HG03442 (cell line): ENCODE results near the gene ABLIM1.
"Not testable (repeated sequence)": the region's sequence is repeated elsewhere in the genome, so short reads cannot be mapped to it uniquely, and the experiment has no call there.

Experiments
- ATAC-seq: cut with Tn5 transposase; IDR thresholded peaks from one replicate; pipeline ENCODE4 v1.9.1; 2021; ENCODE audit warnings: mild to moderate bottlenecking, moderate library complexity; ENCODE audit not compliant: unreplicated experiment

ABLIM1 gene

DNA sequence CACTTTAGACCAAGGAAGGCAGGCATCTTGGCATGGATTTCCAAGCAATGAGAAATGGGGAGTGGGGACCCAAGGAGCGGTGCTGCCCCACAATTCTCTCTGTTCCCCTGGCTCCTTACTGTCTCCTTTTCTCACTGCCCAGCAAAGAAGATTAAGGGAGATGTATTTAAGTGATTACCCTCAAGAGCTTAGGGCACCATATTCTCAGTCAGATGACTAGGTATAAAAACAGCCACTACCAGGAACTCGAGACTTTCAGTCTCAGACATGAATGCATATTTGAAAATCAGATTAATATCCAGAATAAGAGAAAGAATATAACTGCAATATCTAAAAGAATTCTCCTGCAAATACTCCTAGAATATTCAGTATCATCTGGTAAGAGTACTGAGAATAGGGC is at the start of gene ABLIM1:
TSS of gene ABLIM1 (minus strand) at position 101 of the 400 bp plus-strand sequence. CDS start at position 26, 75 bp downstream.
- ATAC-seq, result no peak

DNA sequence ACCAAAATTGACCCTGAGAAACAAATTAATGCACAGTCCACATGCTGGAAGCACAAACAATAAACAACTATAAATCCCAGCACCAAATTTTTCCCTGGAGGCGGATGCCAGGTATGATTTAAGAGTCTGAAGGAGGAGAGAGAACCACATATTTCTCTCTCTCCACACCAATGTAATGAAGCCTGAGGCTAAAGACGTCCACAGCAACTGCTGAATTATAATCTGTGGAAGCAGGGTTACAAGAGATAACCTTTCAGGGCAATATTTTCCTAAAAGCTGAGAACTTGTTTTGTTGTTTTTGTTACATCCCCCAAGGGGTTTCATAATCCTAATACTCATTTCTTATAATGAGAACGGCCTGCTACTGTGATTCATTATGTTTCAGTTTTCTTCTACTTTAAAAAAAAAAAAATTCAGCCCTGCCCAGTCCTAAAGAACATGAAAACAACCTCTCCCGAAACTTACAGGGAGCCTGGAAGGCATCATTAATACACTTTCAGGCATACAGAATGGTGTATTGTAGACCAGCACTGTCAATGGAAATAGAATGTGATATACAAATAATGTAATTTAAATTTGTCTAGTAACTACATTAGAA is 48.5 kb upstream of the ABLIM1 start:
- ATAC-seq, result no peak

DNA sequence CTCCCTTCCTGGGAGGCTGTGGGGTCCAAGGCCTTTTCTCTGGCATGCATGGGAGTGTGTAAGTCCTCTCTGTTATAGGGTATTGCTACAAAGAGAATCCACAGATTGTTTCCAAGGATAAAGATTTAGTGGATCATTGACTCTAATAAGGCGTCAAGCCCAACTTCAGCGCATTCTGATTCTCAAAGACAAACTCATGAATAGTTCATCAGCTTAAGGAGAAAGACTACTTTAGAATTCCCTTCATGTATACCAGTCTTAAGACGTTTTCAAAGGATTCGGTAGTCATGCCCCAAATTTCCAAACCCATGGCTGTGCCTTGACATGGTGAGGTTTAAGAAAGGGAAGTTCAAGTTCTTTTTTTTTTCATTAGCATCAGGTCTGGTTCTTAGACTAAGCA is 46.6 kb upstream of the ABLIM1 start:
- no peak for ATAC-seq

DNA sequence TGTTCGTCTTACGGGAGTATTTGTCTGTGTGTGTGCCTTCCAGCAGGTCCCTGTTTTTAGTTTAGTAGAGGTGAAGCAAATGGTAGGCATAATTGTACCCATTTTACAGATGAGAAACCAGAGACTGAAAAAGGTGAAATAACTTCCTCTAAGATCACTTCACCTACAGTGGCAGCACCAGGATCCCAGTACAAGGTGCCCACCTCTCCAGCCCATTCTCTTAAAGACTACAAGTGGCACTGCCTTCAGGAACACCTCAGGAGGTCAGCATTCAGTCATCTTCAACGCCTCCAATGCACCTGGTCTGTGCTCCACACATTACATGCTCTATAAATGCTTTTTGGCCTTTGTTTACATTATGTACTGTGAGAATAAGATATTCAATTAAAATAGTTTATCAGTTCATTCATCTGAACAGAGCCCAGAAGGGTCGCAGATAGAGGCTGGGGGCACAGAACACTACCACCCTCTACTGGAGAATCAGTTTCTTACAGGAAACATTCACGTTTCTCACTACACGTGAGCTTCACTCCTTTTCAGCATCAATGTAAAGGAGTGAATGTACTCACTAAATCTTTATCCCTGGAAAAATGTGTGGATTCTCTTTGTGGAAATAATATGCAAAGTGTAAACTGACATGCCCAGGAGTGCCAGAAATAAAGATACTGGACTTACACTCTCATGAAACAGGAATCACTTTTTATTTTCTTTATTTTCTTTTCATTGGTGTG is 45.5 kb upstream of the ABLIM1 start:
- ATAC-seq, result no peak

DNA sequence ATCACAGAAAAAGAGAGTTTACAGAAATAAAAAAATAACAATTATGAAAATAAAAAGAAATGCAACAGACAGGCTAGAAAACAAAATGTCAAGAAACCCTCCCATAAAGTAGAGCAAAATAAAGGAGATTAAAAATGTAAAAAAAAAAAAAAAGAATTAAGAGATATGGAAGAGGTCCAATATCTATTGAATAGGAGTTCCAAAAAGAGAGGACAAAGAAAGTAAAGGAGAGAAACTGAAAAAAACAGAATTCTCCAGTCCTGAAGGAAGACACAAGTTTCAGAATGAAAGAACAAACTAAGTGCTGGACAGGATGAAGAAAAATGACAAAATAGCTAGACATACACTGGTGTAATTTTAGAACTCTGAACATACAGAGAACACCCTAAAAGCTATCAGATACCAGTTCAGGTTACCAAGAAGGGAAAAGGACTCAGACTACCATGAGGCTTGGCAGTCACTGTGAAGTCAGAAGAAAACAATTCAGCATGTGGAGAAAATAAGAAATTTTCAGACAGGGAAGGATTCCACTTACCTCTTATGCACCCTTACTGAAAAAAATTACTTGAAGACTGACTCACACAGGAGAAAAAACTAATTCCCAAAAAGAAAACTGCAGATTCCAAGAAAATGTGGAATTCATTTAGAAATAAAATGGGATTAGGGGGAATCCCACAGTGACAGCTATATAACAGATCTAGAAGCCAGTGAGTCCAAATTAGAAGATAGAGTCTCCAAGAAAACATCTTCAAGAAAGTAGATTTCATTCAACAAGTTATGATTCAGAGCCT is 40.4 kb upstream of the ABLIM1 start:
- ATAC-seq, result no peak

DNA sequence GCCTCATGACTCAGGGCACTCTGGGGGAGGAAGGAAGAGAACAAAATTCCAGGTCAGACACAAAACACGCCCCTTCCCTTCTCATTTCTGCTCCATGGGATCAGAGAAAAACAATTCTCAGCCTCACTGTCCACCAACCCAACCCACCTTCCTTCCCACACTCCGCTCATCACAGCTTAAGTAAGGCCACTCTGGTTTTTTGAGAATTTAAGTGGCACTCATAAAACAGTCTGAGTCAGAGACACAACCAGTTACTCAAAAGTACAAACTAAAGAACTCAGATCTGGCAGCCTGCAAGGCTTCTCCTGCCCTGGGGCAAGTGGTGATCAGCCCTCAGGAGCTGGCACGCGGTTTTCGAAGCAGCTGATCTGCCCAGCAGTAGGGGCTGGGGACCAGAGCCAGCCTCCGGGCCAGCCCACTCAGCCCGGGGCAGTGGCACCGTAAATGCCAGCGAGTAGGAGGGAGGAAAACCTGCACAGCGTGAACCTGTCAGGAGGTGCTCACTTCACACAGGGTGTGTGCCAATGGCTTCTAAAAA is 39.1 kb upstream of the ABLIM1 start:
- ATAC-seq, result no peak

DNA sequence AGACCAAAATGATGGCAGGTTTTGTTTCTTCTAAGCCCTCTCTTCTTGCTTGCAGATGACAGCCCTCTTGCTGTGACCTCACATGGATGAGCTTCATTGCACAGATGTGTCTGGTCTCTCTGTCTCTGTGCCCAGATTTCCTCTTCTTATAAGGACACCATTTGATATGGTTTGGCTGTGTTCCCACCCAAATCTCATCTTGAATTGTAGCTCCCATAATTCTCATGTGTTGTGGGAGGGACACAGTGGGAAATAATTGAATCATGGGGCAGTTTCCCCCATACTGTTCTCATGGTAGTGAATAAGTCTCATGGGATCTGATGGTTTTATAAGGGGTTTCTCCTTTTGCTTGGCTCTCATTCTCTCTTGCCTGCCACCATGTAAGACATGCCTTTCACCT is 38.2 kb upstream of the ABLIM1 start:
- ATAC-seq, result not testable (repeated sequence)

DNA sequence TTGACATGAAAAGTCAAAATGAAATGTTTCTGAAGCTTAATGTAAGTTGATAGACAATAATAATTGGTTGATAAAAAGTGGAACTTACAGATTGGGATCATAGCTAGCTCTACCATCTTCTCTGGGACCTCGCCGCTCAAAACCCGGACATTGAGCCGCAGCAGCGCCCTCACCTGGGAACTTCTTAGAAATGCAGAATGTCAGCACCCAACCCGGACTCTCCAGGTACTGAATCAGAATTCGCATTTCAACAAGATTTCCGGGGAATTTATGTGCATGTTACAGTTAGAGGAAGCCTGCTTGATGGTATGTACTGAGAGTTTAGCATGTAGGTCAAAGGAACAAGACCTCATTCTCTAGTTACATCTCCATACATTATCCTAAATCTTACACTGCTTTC is 36.7 kb upstream of the ABLIM1 start:
- ATAC-seq, result no peak

DNA sequence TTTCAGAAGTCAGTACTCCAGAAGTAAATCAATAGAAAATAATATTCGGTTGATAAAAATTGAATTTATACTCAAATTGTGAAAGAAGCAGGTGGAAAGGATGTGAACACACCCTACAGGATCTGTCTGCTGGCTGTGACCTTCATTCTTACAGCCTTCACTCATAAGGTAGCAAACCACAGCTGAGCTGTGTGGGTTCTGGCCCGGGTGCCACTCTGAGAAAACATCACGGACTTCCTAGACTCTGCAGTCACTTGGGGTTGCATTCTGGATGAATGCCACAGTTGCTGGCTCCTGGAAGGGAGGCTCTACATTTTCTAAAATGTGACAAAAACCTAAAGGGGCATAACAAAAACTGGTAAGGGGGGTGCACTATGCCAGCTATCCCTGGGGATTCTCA is 36.0 kb upstream of the ABLIM1 start:
- ATAC-seq, result no peak

DNA sequence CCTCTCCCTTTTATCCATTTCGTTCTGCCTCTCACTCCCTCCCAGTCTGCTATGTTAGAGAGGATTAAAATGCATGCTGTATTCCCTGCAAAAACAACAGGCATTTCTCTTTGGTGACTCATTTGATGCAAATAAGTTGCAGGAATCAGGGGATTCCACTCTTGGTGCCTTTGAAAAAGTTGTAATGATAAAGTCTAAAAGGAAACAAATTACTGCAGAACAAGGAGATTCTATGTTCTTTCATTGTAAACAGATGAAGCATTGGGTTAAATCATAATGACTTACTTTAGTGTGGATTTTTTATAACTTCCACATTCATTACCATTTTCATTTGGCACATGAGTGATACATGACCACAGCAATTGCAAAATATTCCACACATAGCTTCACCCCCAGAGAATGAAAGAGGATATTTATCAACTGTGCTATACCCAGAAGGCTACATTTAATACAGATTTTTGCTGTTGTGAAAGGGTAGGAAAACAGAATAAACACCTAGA is 33.4 kb upstream of the ABLIM1 start:
- ATAC-seq, result no peak

DNA sequence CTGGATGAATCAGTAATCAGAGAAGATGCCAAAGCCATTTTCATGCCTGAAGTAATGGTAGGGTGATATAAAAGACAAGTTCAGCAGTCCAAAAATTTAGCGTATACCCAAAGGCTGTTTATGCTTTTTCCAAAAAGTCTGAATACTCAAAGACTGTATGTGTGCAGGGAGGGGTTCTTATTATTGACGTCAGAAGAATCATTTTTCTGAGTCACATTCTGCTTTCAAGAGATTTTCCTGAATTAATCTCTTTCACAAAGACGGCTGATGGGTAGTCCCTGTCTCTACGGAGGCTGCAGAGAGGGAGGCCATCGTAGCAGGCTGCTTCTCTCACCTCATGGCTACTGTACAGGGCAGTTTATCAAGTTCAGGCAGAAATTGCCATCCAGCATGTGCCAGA is 30.7 kb upstream of the ABLIM1 start:
- ATAC-seq, result no peak

DNA sequence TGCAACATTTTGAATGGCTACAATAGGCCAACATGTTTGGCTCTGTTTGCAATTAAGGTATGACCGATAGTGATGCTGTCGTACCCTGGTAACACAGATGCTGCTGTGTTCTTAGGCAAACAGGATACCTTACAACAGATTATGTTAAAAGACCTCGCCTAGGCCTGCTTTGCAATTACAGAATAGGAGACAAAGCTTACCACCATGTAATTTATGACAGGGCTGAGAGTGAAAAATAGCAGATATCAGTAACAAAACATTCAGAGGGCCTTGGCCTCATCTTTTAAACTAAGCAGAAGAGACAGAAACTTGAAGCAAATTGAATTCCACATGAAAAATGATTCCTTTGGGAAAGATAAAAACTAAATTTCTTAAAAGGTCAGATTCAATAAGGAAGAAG is 29.4 kb upstream of the ABLIM1 start:
- no peak for ATAC-seq

DNA sequence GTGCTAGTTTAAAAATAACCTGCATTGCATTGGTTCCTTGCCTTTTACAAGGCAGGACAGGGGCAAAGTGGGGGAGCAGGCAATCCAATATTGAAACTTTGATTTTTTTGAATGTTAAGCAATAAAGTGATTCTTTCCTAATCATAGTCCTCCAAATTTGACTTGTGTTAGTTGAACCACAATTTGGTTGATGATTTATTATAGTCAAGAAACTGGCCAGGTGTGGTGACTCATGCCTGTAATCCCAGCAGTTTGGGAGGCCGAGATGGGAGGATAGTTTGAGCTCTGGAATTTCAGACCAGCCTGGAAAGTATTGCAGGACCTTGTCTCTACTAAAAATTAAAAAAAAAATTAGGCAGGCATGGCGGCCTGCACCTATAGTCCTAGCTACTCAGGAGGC is 27.9 kb upstream of the ABLIM1 start:
- no peak for ATAC-seq

DNA sequence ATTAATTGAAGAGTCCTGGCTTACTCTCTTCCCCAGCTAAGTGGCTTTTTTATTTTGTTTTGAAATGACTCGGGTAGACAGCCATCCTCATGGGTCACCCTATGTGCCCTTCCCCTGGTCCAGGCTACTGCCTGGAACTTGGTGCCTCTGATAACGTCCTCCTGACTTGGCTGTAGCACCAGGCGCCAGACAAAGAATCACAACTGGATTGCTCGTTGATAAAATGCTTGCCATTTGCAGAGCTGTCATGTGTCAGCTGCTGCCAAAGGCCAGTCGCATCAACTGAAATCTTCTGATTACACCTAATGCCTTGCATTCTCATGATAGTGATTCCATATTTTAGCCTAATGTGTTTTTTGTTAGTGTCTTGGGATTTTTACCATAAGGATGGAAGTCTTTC is 27.4 kb upstream of the ABLIM1 start:
- ATAC-seq, result no peak

DNA sequence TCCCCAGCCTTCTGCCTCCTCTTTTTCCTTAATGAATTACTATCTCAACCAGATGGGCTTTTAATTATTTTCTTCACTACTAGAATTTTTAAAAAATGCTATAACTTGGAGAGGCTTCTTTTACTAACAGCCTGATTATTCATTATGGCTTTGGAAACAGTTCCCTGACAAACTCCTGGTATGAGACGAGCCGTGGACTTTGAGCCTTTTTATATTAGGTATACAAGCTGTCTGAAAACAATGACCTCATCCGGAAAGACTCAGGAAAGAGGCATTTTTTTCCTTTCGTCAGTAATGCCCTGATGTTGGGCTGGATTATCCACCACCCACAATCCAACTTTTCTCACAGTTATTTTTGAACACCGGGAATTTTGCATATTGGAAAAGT is 26.7 kb upstream of the ABLIM1 start:
- no peak for ATAC-seq

DNA sequence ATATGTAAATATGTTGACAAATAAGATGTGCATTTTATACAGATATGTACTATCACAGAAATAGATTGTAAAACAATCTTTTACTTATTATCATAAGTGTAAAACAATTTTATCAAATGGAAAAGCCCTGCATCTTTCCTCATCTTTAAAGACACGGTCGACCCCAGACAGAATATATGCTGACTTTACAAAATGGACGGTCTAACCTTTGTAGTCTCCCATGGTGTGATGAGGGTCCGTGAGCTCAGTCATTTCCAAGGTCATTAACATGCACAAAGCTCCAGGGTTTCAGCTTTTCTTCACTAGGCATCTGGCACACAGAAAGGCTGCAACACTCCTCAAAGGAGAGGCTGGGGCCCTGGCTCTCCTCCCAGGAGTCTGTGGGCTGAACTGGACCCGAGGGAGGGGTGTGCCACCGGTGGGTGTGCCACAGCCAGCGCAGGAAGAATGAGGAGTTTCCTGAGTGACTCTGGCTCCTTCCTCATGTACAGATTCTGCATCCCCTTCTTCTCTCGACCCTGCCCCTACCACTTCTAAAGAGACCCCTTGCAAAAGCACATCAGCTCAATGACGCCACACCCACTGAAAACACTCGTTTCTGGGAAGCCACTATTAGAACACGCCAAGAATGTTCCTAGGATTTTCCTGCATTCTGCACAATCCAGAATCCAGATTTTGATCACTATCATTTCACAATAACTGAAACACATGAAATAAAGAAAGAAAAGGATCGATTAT is 26.2 kb upstream of the ABLIM1 start:
- ATAC-seq, result no peak

DNA sequence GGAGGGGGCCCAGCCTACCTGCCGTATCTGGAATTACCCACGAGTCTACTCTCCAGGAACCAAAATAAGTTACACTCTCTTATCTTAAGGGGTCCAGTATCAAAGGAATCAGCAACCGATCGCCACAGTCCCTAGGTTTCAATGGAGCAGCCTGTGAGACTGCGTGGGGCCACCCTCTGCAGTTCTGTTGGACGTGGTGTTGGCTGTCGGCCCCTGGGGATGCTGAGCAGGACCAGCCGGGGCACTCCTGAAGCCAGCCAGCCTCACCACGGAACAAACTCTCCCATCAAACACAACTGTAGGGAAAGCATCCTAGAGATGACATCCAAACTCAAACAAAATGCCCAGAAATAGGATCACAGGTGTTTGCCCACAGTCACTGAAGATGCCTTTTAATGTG is 25.5 kb upstream of the ABLIM1 start:
- no peak for ATAC-seq

DNA sequence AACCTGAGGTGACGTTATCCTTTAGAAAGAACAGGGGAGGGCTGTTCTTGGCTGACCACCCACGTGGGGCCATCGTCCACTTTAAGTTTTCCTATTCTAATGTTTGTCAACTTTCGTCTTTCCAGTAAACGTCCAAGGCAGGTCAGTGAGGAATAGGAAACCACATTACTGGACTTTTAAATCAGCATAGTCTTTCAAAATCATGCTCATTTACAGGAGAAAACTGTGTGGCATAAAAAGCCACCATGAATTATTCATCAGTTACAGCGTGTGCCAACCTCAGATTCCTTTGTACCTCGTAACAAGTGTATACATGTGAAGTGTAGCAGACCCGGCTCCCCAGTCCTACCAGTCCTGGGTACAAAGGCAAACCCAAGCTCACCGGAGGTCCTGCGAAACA is 25.1 kb upstream of the ABLIM1 start:
- no peak for ATAC-seq

DNA sequence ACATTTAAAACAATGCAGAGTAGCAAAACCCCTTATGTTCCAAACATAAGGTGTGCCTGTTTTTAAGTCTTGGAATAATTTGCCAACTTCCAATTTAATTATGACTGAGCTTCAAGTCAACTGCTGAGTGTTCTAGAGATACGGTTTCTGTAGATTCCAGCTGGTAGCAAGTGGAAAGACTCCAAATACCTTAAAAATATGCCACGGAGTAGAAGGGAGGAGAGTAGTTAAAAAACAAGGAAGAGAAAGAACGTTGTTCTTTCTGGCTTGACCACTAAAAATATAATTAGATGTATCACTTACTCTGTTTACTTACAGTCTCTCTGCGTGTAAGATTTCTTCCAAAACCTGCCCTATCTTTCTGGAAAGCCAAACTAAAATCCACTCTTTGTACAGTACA is 24.5 kb upstream of the ABLIM1 start:
- no peak for ATAC-seq

DNA sequence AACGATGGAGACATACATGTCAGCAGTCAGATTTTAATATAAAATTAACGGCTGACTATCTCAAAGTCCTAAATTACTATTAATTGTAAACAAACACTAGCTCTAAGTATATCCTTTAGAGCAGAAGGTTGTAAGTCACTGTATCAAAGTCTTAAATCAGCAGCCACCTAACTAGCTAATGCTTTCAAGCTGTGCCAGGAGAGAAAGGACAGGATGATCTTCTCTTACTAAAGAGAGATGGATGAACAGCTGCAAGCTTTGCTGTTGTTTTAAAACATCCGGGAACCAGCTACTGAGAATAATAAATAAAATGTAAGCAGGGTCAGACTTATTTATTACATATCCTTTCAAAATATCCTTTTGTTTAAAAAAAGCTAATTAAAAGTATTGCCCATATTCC is 24.0 kb upstream of the ABLIM1 start:
- no peak for ATAC-seq

DNA sequence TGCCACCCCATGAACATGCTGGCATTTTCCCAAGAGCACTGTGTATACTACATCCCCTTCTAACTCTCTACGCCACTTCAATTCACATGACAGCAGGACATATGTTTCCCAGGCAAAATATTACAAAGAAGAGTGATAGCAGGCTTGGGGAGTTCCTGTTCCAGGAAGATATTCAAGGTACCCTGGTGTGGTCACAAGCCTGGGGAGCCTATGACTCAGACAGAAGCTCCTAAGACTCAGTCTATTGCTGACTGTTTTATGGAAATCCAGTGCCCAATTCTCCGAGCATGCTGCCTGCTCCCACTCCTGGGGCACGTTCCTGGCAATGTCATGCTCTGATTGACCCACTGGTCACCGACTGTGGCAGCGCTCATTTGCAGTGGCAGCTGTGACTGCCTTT is 23.5 kb upstream of the ABLIM1 start:
- no peak for ATAC-seq
